Right ventricle myocardium superior (tissue), 1 donor: ENCODE results near the gene ADAMTS1. TPM values are rescaled to one million over a fixed set of nuclear protein-coding genes. Genes with fewer than 3 reads are reported as not detected.

ENCODE experiments used
- ATAC-seq: fragments of 200-7000 bp; cut with Tn5 transposase; one replicate; pipeline ENCODE4 v1.9.1; 2020; ENCODE audit warnings: mild to moderate bottlenecking; ENCODE audit not compliant: poor library complexity
- DNase-seq: peaks from one replicate; pipeline ENCODE4 v3.0.0-alpha.2; 2020
- intact Hi-C: fragments of 100-400 bp; cut with DNase I; formaldehyde crosslinking; loops from one replicate; pipeline ENCODE4 v1.11.2; 2022
- total RNA-seq: library from RNA; stranded (reverse); fragmentation: NEBNext Ultra II Directional; extraction: Animal tissue kit (Norgen Biotek cat#: 25700); gene quantifications from one replicate; pipeline ENCODE4 v1.2.1, GENCODE V29; 2021
- donor health status: DM: no; HTN: yes; CAD: no; lungs with severe emphysema.

ADAMTS1 gene
- total RNA-seq, 1 donor from 2014 or later = 41.4 TPM

- ATAC-seq (no peak), DNase-seq (no peak)
- intact Hi-C loops = no loop called here
These were observed 46.1 kb downstream of the ADAMTS1 start for GRCh38 chr21:26798856-26799751.

- DNase-seq (no peak), ATAC-seq (no peak)
- intact Hi-C loops = no loop called here
These were observed 47.2 kb downstream of the ADAMTS1 start for GRCh38 chr21:26797878-26798456.

GRCh38 chr21:26795866-26796329, 49.3 kb downstream of the ADAMTS1 start:
- DNase-seq (peak; percentile 52), ATAC-seq (peak; percentile 95)
- intact Hi-C loops = no loop called here

- intact Hi-C loops = no loop called here
- DNase-seq (no peak), ATAC-seq (peak; percentile 27)
These were observed 49.8 kb downstream of the ADAMTS1 start for GRCh38 chr21:26795412-26795805.

- intact Hi-C loops = no loop called here
- ATAC-seq (no peak), DNase-seq (no peak)
These were observed 50.4 kb downstream of the ADAMTS1 start for GRCh38 chr21:26794597-26795411.

- intact Hi-C loops = no loop called here
- DNase-seq (no peak), ATAC-seq (no peak)
These were observed 54.9 kb downstream of the ADAMTS1 start for GRCh38 chr21:26790296-26790695.

GRCh38 chr21:26788790-26789189, 56.4 kb downstream of the ADAMTS1 start:
- DNase-seq = peak; percentile 68
- peak; percentile 89 for ATAC-seq
- intact Hi-C loops = no loop called here

Other genes starting within 250 kb of the ADAMTS1 start
- 4.0 TPM for gene ADAMTS5, start 121.7 kb upstream of the ADAMTS1 start, total RNA-seq